Glutamatergic neuron (in vitro differentiated cells): Measurements from ENCODE around the gene FARS2. TPM values are rescaled to one million over a fixed set of nuclear protein-coding genes. Genes with fewer than 3 reads are reported as not detected.

Experiments
- DNase-seq: peaks from one replicate; pipeline ENCODE4 v3.0.0; 2022
- H3K27ac Mint-ChIP-seq: one replicate; pipeline ENCODE4 v1.8.0; 2020; ENCODE audit warnings: mild to moderate bottlenecking, mixed read lengths, inconsistent platforms; ENCODE audit not compliant: unreplicated experiment
- H3K27me3 Mint-ChIP-seq: one replicate; pipeline ENCODE4 v1.8.0; 2020; ENCODE audit warnings: mild to moderate bottlenecking, moderate library complexity, mixed read lengths, inconsistent platforms; ENCODE audit not compliant: unreplicated experiment
- H3K36me3 Mint-ChIP-seq: one replicate; pipeline ENCODE4 v1.8.0; 2020; ENCODE audit warnings: mild to moderate bottlenecking, mixed read lengths, inconsistent platforms; ENCODE audit not compliant: unreplicated experiment
- H3K4me1 Mint-ChIP-seq: one replicate; pipeline ENCODE4 v1.8.0; 2020; ENCODE audit warnings: mild to moderate bottlenecking, low read depth, mixed read lengths, inconsistent platforms; ENCODE audit not compliant: unreplicated experiment
- H3K4me3 Mint-ChIP-seq: one replicate; pipeline ENCODE4 v1.8.0; 2020; ENCODE audit warnings: mild to moderate bottlenecking, mixed read lengths, inconsistent platforms; ENCODE audit not compliant: unreplicated experiment
- H3K9me3 Mint-ChIP-seq: one replicate; pipeline ENCODE4 v1.8.0; 2020; ENCODE audit warnings: mild to moderate bottlenecking, moderate library complexity, mixed read lengths, inconsistent platforms; ENCODE audit not compliant: unreplicated experiment
- total RNA-seq: library from RNA; stranded (reverse); fragmentation: NEBNext Ultra II Directional; extraction: Animal tissue kit (Norgen Biotek cat#: 25700); gene quantifications from one replicate; pipeline ENCODE4 v1.2.1, GENCODE V29; 2021; ENCODE audit not compliant: unreplicated experiment
- TF ChIP-seq, protein P1 (sequence below): fragments of 200-600 bp; sonication (generic); IDR thresholded peaks from one replicate; pipeline ENCODE4 v1.5.0; 2021; ENCODE audit not compliant: partially characterized antibody, unreplicated experiment

Gene FARS2
- total RNA-seq, 1 donor from 2014 or later: 14.2 TPM

DNA sequence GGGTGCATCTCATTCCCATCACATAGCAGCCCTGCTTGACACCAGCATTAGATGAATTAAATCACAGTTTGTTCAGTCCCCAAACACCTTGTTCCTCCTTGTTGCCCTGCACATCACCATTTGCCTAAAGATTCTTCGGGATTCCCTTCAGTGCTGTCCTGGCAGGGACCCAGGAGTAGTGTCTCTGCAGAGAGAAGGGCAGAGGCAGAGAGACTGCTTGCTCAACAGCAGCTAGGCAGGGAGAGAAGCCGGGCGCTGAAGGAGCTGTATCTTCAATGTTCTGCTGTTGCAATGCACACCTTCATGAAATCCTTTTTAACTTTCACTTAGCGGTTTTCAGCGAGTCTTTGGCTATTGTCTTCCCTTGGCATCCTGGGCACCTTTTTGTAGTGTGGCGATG is 362.9 kb downstream of the FARS2 start:
- no peak overlapping the region for H3K27ac Mint-ChIP-seq

DNA sequence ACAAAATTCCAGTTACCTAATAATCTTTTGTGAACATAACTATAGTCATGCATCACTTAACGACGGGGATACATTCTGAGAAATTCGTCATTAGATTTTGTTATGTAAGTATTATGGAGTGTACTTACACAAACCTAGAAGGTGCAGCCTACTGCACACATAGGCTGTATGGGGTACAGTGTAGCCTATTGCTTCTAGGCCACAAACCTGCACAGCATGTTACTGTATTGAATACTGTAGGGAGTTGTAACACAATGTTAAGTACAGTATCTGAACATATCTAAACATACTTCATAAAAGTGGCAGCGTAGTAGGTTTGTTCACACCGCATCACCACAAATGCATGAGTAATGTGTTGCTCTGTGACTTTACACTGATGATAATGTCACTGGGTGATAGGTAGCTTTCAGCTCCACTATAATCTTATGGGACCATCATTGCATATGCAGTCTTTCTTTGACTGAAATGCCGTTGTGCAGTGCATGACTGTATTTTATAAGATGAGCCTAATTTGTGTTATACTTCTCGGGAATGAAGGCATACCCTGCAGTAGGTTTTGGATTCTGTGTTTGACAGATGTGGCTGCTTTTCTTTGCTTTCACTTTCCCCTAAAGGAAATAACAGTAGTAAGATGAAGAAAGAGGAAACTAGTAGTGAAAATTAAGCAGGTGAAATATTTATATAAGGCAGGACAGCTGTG is 365.6 kb downstream of the FARS2 start:
- Mint-ChIP-seq H3K9me3 (no peaks in the 10 kb centered on the region), H3K4me1 (peaks cover 7% of the 10 kb centered on the region), H3K27ac (no peak overlapping the region), H3K4me3 (no peak overlapping the region), H3K27me3 (no peaks in the 10 kb centered on the region), H3K36me3 (no peaks in the 10 kb centered on the region)
- TF ChIP-seq, protein P1, sequence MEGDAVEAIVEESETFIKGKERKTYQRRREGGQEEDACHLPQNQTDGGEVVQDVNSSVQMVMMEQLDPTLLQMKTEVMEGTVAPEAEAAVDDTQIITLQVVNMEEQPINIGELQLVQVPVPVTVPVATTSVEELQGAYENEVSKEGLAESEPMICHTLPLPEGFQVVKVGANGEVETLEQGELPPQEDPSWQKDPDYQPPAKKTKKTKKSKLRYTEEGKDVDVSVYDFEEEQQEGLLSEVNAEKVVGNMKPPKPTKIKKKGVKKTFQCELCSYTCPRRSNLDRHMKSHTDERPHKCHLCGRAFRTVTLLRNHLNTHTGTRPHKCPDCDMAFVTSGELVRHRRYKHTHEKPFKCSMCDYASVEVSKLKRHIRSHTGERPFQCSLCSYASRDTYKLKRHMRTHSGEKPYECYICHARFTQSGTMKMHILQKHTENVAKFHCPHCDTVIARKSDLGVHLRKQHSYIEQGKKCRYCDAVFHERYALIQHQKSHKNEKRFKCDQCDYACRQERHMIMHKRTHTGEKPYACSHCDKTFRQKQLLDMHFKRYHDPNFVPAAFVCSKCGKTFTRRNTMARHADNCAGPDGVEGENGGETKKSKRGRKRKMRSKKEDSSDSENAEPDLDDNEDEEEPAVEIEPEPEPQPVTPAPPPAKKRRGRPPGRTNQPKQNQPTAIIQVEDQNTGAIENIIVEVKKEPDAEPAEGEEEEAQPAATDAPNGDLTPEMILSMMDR: no peak
- DNase-seq: no peak

More for the DNA sequence above, 362.9 kb downstream of the FARS2 start:
- H3K4me3 Mint-ChIP-seq: no peak overlapping the region
- TF ChIP-seq, protein P1: no peak
- H3K9me3 Mint-ChIP-seq: no peaks in the 10 kb centered on the region
- peaks cover 7% of the 10 kb centered on the region for H3K4me1 Mint-ChIP-seq
- H3K36me3 Mint-ChIP-seq: no peaks in the 10 kb centered on the region
- no peaks in the 10 kb centered on the region for H3K27me3 Mint-ChIP-seq
- DNase-seq: no peak

DNA sequence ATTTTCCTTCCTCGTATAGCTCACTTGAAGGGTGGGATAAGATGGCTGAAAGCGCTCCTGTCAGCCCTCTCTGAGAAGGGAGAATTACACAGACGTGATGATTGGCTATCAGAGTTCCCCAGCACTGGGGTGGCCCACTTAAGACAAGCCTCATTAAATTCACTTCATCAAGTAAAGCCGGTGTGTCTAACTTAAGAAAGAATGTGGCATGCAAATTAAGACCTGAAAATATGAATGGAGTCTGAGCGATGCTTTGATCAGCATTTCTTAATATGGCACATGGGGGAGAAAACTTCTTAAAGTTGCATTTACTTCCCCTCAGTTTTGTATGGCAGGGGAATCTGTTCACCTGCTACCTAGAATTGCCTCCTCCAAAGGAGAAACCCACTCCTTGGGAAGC is 369.3 kb downstream of the FARS2 start:
- peaks cover 4% of the 10 kb centered on the region for H3K4me1 Mint-ChIP-seq
- no peaks in the 10 kb centered on the region for H3K36me3 Mint-ChIP-seq
- H3K9me3 Mint-ChIP-seq: peaks cover 2% of the 10 kb centered on the region
- TF ChIP-seq, protein P1: no peak
- no peak for DNase-seq
- H3K27ac Mint-ChIP-seq: no peak overlapping the region
- H3K4me3 Mint-ChIP-seq: no peak overlapping the region
- H3K27me3 Mint-ChIP-seq: peaks cover 2% of the 10 kb centered on the region

DNA sequence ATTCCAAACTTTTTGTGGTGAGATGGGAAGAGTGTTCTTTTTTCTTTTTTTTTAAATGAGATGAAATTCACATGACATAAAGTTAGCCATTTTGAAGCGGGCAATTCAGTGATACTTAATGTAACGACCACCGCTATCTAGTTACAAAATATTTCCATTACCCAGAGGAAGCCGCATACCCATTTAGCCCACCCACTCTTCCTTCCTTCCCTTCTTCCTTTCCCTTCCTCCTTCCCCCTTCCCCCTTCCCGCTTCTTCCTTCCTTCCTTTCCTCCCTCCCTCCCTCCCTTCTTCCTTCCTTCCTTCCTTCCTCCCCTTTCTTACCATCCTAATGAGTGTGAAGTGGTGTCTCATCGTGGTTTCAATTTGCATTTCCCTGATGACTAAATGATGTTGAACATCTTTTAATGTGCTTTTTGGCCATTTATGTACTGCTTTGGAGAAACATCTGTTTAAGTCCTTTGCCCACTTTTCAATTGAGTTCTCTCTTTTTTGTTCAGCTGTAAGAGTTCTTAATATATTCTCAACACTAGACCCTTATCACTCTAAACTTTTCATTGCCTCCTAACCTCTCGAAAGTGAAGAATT is 371.1 kb downstream of the FARS2 start:
- Mint-ChIP-seq H3K27me3 (peaks cover 2% of the 10 kb centered on the region), H3K4me3 (no peak overlapping the region), H3K4me1 (peaks cover 9% of the 10 kb centered on the region), H3K27ac (no peak overlapping the region), H3K36me3 (no peaks in the 10 kb centered on the region), H3K9me3 (peaks cover 2% of the 10 kb centered on the region)
- no peak for DNase-seq
- TF ChIP-seq, protein P1: no peak

DNA sequence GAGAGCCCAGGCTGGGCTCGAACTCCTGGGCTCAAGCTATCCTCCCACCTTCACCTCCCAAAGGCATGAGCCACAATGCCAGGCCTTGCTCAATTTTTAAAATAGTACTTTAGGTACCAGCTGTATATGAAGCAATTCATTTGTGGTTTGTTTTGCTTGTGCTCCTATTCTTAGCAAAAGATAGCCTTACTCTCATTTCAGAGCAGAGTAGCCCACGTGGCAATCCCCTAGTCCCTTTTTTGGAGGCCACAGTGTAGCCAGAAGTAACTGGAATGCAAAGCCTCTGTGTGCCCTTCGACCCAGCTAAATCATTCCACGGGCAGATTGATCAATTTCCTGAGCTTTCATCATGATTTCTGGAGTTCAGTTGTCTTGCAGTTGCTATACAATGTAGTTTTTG is 373.2 kb downstream of the FARS2 start:
- peaks cover 4% of the 10 kb centered on the region for H3K9me3 Mint-ChIP-seq
- H3K27me3 Mint-ChIP-seq: peaks cover 2% of the 10 kb centered on the region
- H3K4me1 Mint-ChIP-seq: peaks cover 7% of the 10 kb centered on the region
- H3K36me3 Mint-ChIP-seq: no peaks in the 10 kb centered on the region
- TF ChIP-seq, protein P1: no peak
- no peak overlapping the region for H3K27ac Mint-ChIP-seq
- no peak overlapping the region for H3K4me3 Mint-ChIP-seq
- no peak for DNase-seq
